ENCODE measurements around the gene CYLC2.

DNA sequence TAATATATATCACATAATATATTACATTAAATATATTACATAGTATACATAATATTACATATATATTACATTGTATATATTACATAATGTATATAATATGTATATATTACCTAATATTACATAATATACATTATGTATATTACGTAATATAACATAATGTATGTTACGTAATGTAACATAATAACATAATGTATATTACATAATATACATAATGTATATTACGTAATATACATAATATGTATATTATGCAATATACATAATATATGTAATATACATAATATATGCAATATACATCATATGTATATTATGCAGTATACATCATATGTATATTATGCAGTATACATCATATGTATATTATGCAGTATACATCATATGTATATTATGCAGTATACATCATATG, 19.1 kb downstream of the CYLC2 start:
- TF ChIP-seq, protein P1, sequence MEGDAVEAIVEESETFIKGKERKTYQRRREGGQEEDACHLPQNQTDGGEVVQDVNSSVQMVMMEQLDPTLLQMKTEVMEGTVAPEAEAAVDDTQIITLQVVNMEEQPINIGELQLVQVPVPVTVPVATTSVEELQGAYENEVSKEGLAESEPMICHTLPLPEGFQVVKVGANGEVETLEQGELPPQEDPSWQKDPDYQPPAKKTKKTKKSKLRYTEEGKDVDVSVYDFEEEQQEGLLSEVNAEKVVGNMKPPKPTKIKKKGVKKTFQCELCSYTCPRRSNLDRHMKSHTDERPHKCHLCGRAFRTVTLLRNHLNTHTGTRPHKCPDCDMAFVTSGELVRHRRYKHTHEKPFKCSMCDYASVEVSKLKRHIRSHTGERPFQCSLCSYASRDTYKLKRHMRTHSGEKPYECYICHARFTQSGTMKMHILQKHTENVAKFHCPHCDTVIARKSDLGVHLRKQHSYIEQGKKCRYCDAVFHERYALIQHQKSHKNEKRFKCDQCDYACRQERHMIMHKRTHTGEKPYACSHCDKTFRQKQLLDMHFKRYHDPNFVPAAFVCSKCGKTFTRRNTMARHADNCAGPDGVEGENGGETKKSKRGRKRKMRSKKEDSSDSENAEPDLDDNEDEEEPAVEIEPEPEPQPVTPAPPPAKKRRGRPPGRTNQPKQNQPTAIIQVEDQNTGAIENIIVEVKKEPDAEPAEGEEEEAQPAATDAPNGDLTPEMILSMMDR (conservative IDR thresholded peaks at IDR 0.05 in 1 of 2, IDR thresholded peaks at IDR 0.05 in 1 of 2; ENCODE audit: extremely low read depth in 1 of 2, insufficient read depth in 1 of 2, low read depth in 1 of 2, low read length in 2 of 2) = no peak
- TF ChIP-seq EZH2 (IDR thresholded peaks at IDR 0.05; ENCODE audit: borderline replicate concordance, low read length) = no peak
